Common myeloid progenitor, CD34-positive (primary cell): ENCODE measurements around the gene AGBL4.
A peak's percentile ranks its signal among the peaks of the same experiment; 100 is the strongest.

Source experiments
- CTCF ChIA-PET: fragments of 350-600 bp; sonication (Branson Sonifier 250); formaldehyde crosslinking; loops from one replicate; lab custom pipeline; 2021; ENCODE audit warnings: antibody characterized with exemption; lab: Charles Lee
- POLR2A ChIA-PET: fragments of 350-600 bp; sonication (Branson Sonifier 250); formaldehyde crosslinking; loops from one replicate; lab custom pipeline; 2021; ENCODE audit warnings: antibody characterized with exemption; lab: Charles Lee
- DNase-seq, 3 donors: peaks; one replicate each; pipeline versions ENCODE4 v3.0.0 to v3.0.0-alpha.2; 2013
- H3K27ac ChIP-seq, 2 experiments: 1 replicate in 1 of 2; 2 replicates in 1 of 2; pipeline ENCODE4 v1.7.0; 2013; ENCODE audit warnings: inconsistent platforms in 2 of 2, low read length in 2 of 2, mild to moderate bottlenecking in 2 of 2, low read depth in 1 of 2, moderate library complexity in 1 of 2; ENCODE audit not compliant: severe bottlenecking in 2 of 2, insufficient read depth in 1 of 2, poor library complexity in 1 of 2
- H3K27me3 ChIP-seq, 5 experiments: replicated peaks in 2 of 5; 1 replicate in 3 of 5; 2 replicates in 2 of 5; pipeline versions ENCODE4 v1.6.1 to v1.7.0; 2013; ENCODE audit warnings: low read length in 4 of 5, mild to moderate bottlenecking in 2 of 5, moderate library complexity in 2 of 5, inconsistent platforms in 1 of 5; ENCODE audit not compliant: insufficient read depth in 5 of 5, control insufficient read depth in 4 of 5
- H3K36me3 ChIP-seq, 4 experiments: 1 replicate in 2 of 4; 2 replicates in 2 of 4; pipeline versions ENCODE4 v1.6.1 to v1.7.0; 2013; ENCODE audit warnings: low read length in 3 of 4, control low read depth in 1 of 4, mild to moderate bottlenecking in 1 of 4; ENCODE audit not compliant: control insufficient read depth in 4 of 4, insufficient read depth in 4 of 4
- H3K4me1 ChIP-seq, 4 experiments: 1 replicate in 3 of 4; 2 replicates in 1 of 4; pipeline versions ENCODE4 v1.6.1 to v1.7.1; 2013; ENCODE audit warnings: low read length in 3 of 4, mild to moderate bottlenecking in 3 of 4, control low read depth in 1 of 4, inconsistent platforms in 1 of 4, moderate library complexity in 1 of 4; ENCODE audit not compliant: control insufficient read depth in 4 of 4, insufficient read depth in 4 of 4; ENCODE audit errors: control extremely low read depth in 1 of 4
- H3K4me3 ChIP-seq, 7 experiments: 1 replicate in 4 of 7; 2 replicates in 3 of 7; pipeline versions ENCODE4 v1.5.1 to v1.7.0; 2013; ENCODE audit warnings: mild to moderate bottlenecking in 7 of 7, low read length in 6 of 7, moderate library complexity in 6 of 7, inconsistent platforms in 2 of 7, low read depth in 2 of 7, control low read depth in 1 of 7; ENCODE audit not compliant: insufficient read depth in 4 of 7, control insufficient read depth in 1 of 7; ENCODE audit errors: extremely low read depth in 1 of 7
- H3K9me3 ChIP-seq, 5 experiments: 1 replicate in 4 of 5; 2 replicates in 1 of 5; pipeline versions ENCODE4 v1.6.1 to v1.7.1; 2013; ENCODE audit warnings: low read length in 4 of 5, mild to moderate bottlenecking in 2 of 5, inconsistent platforms in 1 of 5, low read depth in 1 of 5, moderate library complexity in 1 of 5; ENCODE audit not compliant: control insufficient read depth in 4 of 5, insufficient read depth in 2 of 5; ENCODE audit errors: control extremely low read depth in 1 of 5
- WGBS: methylation state at CpG from one replicate; pipeline ENCODE4 v1.1.5; 2013; ENCODE audit not compliant: insufficient coverage; 5-methylcytosine and 5-hydroxymethylcytosine counted together

AGBL4 gene

DNA sequence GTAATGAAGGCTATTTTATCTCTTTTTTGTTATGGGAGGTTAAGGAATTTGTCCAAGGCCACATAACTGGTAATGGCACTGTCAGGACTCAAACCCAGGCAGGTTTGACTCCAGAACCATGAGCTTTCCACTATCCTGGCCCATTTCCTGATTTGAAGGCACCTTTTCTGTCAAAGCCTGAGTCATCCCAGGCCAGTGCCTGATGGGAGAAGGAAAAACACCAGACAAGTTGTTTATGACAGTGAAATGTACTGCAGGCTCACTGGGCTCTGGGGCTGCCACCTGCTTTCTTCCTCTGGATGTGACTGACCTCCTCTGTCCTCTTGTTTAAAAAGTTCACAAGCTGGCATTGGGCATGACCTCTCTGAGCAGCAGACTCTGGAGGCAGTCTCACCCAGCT, 1479.9 kb downstream of the AGBL4 start:
- ChIA-PET CTCF (no interaction called here), POLR2A (no interaction called here)
- no peak for DNase-seq
- no peaks in the 10 kb centered on the region for H3K9me3 ChIP-seq
- H3K27me3 ChIP-seq = peaks cover 0 to 2% (median 0%) of the 10 kb centered on the region in 5 experiments
- H3K4me1 ChIP-seq = no peaks in the 10 kb centered on the region
- peak overlapping the region in 1 of 7 experiments; percentile 8 for H3K4me3 ChIP-seq
- H3K27ac ChIP-seq = no peak overlapping the region
- no peaks in the 10 kb centered on the region for H3K36me3 ChIP-seq

GRCh38 chr1:48540587-48540986, 1483.2 kb downstream of the AGBL4 start:
- no peaks in the 10 kb centered on the region for H3K4me1 ChIP-seq
- H3K27ac ChIP-seq = no peak overlapping the region
- CTCF ChIA-PET = interaction anchor here (1.4 kb wide), 1 partner anchor 10 kb away, joined by 4 read pairs; no protein-coding TSS in a partner anchor
- no peaks in the 10 kb centered on the region for H3K36me3 ChIP-seq
- no peak overlapping the region for H3K4me3 ChIP-seq
- H3K9me3 ChIP-seq = no peaks in the 10 kb centered on the region
- no peaks in the 10 kb centered on the region for H3K27me3 ChIP-seq
- DNase-seq = no peak
- POLR2A ChIA-PET = no interaction called here
- 71% methylated on average over 3 of the region's 3 CpGs for WGBS

DNA sequence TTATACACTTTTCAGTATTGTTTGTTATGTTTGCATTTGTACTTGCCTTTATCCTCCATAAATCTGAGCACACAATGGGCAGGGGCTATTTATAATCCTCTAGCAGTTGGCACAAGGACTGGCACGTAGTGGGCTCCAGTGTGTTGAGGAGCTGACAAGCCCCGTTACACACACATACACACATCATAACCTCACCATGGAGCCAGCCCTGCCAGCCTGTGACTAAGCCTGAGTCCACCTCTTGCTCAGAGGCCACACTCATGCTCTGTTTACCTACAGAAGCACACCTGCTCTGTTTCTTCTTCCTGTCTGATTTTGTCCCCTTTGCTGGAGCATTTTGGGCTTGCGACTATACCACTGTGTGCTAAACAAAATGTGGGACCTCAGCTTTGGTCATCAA, 1487.3 kb downstream of the AGBL4 start:
- DNase-seq = no peak
- Histone ChIP-seq H3K9me3 (no peaks in the 10 kb centered on the region), H3K27ac (no peak overlapping the region), H3K27me3 (no peaks in the 10 kb centered on the region), H3K4me1 (no peaks in the 10 kb centered on the region), H3K36me3 (no peaks in the 10 kb centered on the region), H3K4me3 (no peak overlapping the region)
- CTCF ChIA-PET = no interaction called here
- 100% methylated on average over 3 of the region's 3 CpGs for WGBS
- POLR2A ChIA-PET = no interaction called here

DNA sequence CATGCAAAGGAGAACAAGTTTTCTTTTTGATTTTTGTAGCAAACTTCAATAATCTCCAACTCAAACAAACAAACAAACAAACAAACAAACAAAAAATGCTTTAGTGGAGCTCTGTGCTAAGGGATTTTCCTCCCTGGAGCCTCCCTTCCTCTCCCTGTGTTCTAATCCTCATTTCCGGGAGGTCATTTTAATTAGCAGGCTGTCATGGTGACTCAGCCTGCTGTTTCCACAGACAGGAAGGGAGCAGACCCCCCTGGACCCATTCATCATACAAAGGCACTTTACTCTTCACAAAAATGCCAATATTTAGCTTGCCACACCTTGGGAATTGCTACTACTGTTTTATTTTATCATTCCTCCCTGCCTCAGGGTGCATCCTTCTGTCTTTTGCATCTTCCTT, 1490.8 kb downstream of the AGBL4 start:
- no peak for DNase-seq
- CTCF ChIA-PET = no interaction called here

GRCh38 chr1:48530727-48531351, 1492.9 kb downstream of the AGBL4 start:
- peak; percentile 38 to 68 (median 67) for DNase-seq
- ChIA-PET CTCF (interaction anchor here (0.6 to 1.3 kb wide), 2 partner anchors 10 to 33 kb away, joined by 3 to 4 read pairs; no protein-coding TSS in a partner anchor), POLR2A (no interaction called here)
- H3K4me3 ChIP-seq = no peak overlapping the region
- H3K27me3 ChIP-seq = peaks cover 0 to 5% (median 2%) of the 10 kb centered on the region in 5 experiments
- H3K9me3 ChIP-seq = no peaks in the 10 kb centered on the region
- H3K27ac ChIP-seq = no peak overlapping the region
- H3K36me3 ChIP-seq = no peaks in the 10 kb centered on the region
- no peaks in the 10 kb centered on the region for H3K4me1 ChIP-seq
- 0% methylated on average over 2 of the region's 2 CpGs for WGBS

More for the DNA sequence above, 1490.8 kb downstream of the AGBL4 start:
- no peak overlapping the region for H3K27ac ChIP-seq
- no peaks in the 10 kb centered on the region for H3K9me3 ChIP-seq
- 60% methylated on average over 1 of the region's 1 CpG for WGBS
- no peaks in the 10 kb centered on the region for H3K36me3 ChIP-seq
- no peak overlapping the region for H3K4me3 ChIP-seq
- H3K27me3 ChIP-seq = peaks cover 0 to 4% (median 2%) of the 10 kb centered on the region in 5 experiments
- POLR2A ChIA-PET = no interaction called here
- no peaks in the 10 kb centered on the region for H3K4me1 ChIP-seq

GRCh38 chr1:48527051-48527450, 1496.7 kb downstream of the AGBL4 start:
- Histone ChIP-seq H3K9me3 (no peaks in the 10 kb centered on the region), H3K4me1 (no peaks in the 10 kb centered on the region), H3K4me3 (no peak overlapping the region), H3K27me3 (peaks cover 0 to 5% (median 2%) of the 10 kb centered on the region in 5 experiments), H3K36me3 (no peaks in the 10 kb centered on the region), H3K27ac (no peak overlapping the region)
- no peak for DNase-seq
- WGBS = 96% methylated on average over 5 of the region's 5 CpGs
- CTCF ChIA-PET = no interaction called here
- POLR2A ChIA-PET = interaction anchor here (1.2 kb wide), 1 partner anchor 10 kb away, joined by 3 read pairs; no protein-coding TSS in a partner anchor

DNA sequence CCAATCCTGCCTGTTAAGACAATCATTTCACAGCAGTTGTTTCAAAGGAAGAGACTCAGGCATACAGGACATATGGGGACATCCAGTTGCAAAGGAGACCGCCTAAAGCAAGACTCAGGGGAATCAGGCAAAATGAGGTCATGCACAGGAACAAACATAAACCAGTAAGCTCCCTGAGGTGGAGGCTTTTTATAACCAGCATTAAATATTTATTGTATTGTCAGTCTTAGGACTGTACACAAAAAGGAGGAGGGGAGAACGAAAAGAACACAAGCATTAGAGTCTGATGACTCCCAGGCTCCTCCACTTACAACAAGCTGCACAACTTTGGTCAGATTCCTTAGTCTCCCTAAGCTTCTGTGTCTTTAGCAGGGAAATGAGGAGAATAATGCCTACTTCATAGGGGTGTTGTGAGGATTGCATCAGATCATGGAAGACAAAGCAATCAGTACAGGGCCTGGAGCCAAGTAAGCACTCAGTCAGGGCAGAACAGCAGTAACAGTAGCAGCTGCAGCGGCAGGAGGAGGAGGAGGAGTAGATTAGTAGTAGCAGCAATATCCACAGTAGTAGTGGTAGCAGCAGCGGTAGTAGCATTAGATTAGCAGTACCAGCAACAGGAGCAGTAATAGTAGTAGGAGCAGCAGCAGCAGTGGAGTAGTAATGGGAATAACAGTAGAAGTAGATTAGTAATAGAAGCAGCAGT, 1497.6 kb downstream of the AGBL4 start:
- no peaks in the 10 kb centered on the region for H3K4me1 ChIP-seq
- H3K36me3 ChIP-seq = no peaks in the 10 kb centered on the region
- 79% methylated on average over 4 of the region's 4 CpGs for WGBS
- H3K27ac ChIP-seq = no peak overlapping the region
- peaks cover 0 to 6% (median 4%) of the 10 kb centered on the region in 5 experiments for H3K27me3 ChIP-seq
- CTCF ChIA-PET = no interaction called here
- no peaks in the 10 kb centered on the region for H3K9me3 ChIP-seq
- no peak for DNase-seq
- POLR2A ChIA-PET = no interaction called here
- H3K4me3 ChIP-seq = no peak overlapping the region
